ENCODE results near the gene TBCK.

Gene TBCK

GRCh38 chr4:106063009-106063408 lies 253.0 kb downstream of the TBCK start:
- no peak for TF ChIP-seq CTCF (IDR thresholded peaks at IDR 0.05; ENCODE audit: insufficient read depth, low read depth, low read length, missing control alignments)
- DNase-seq (ENCODE audit: low read depth): no peak
- no peak overlapping the region for H3K4me3 ChIP-seq (ENCODE audit: low read depth, low read length)

GRCh38 chr4:106062452-106062875 lies 253.5 kb downstream of the TBCK start:
- no peak for TF ChIP-seq CTCF (IDR thresholded peaks at IDR 0.05; ENCODE audit: insufficient read depth, low read depth, low read length, missing control alignments)
- DNase-seq (ENCODE audit: low read depth): no peak

GRCh38 chr4:106058921-106059320 lies 257.1 kb downstream of the TBCK start:
- no peak for DNase-seq (ENCODE audit: low read depth)
- H3K4me3 ChIP-seq (ENCODE audit: low read depth, low read length): no peak overlapping the region
- TF ChIP-seq CTCF (IDR thresholded peaks at IDR 0.05; ENCODE audit: insufficient read depth, low read depth, low read length, missing control alignments): no peak

More at GRCh38 chr4:106062452-106062875, 253.5 kb downstream of the TBCK start:
- H3K4me3 ChIP-seq (ENCODE audit: low read depth, low read length): no peak overlapping the region

- no peak overlapping the region for H3K4me3 ChIP-seq (ENCODE audit: low read depth, low read length)
- peak; percentile 7 for DNase-seq (ENCODE audit: low read depth)
- TF ChIP-seq CTCF (IDR thresholded peaks at IDR 0.05; ENCODE audit: insufficient read depth, low read depth, low read length, missing control alignments): no peak
These were observed 259.1 kb downstream of the TBCK start for GRCh38 chr4:106056914-106057313.

GRCh38 chr4:106051514-106051913 lies 264.5 kb downstream of the TBCK start:
- no peak for DNase-seq (ENCODE audit: low read depth)
- no peak overlapping the region for H3K4me3 ChIP-seq (ENCODE audit: low read depth, low read length)
- no peak for TF ChIP-seq CTCF (IDR thresholded peaks at IDR 0.05; ENCODE audit: insufficient read depth, low read depth, low read length, missing control alignments)

GRCh38 chr4:106049490-106049889 lies 266.5 kb downstream of the TBCK start:
- DNase-seq (ENCODE audit: low read depth): no peak
- no peak overlapping the region for H3K4me3 ChIP-seq (ENCODE audit: low read depth, low read length)
- no peak for TF ChIP-seq CTCF (IDR thresholded peaks at IDR 0.05; ENCODE audit: insufficient read depth, low read depth, low read length, missing control alignments)

DNA sequence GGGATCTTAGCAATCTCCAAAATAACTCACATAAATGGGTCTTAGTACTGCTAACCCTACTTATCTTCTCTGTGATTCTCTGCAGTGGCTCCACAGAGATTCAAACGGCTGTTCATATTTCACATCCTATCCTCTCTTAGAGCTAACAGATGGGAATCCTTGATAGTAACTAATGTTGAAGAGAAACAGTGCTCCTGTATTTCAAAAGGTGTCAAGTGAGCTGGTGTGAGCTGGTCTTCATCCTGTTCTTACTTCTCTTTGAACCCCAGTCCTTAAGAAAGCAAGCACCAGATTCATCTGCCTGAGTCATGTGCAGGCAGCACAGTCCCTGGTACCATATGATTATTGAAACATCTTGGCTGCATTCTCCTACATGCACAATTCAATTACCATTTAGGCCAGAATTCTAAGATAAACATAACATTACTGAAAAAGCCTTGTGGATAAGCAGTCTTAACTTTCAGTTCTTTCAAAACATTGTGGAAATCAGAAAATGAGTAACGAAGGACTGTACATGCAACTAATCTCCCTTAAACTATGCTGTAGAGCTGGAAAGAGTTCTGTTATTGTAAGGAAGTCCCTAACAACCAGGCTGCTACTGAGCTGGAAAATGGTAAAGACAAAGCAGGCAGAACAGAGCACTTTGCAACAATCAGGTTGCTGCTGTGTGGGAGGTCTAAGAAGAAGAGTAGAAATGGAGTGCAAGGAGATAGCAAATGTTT lies 267.6 kb downstream of the TBCK start:
- H3K4me3 ChIP-seq (ENCODE audit: low read depth, low read length): no peak overlapping the region
- TF ChIP-seq CTCF (IDR thresholded peaks at IDR 0.05; ENCODE audit: insufficient read depth, low read depth, low read length, missing control alignments): no peak
- DNase-seq (ENCODE audit: low read depth): no peak

Data from GM12865 (cell line).